ENCODE results near the gene IL17RA.

DNA sequence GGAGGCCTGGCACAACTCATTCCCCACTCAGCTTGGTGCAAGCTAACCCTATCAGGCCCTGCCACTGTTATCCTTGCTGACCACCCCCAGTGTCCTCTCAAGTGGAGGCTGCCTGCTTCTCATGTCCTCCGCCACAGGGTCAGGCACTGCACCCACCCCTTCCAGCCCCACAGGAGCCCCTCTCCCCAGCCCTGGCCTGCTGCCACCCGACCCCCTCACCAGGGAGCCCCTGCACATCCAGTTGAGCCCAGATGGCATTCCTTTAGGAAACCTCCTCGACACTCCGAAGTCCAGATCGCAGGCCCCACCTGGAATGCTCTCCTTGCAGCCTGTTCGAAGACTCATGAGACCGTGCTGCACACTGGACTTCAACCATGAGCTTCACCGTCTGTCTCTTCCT lies 28.0 kb upstream of the IL17RA start:
- TF ChIP-seq POLR2AphosphoS5 (IDR thresholded peaks at IDR 0.05): no peak
- TF ChIP-seq, protein P1, sequence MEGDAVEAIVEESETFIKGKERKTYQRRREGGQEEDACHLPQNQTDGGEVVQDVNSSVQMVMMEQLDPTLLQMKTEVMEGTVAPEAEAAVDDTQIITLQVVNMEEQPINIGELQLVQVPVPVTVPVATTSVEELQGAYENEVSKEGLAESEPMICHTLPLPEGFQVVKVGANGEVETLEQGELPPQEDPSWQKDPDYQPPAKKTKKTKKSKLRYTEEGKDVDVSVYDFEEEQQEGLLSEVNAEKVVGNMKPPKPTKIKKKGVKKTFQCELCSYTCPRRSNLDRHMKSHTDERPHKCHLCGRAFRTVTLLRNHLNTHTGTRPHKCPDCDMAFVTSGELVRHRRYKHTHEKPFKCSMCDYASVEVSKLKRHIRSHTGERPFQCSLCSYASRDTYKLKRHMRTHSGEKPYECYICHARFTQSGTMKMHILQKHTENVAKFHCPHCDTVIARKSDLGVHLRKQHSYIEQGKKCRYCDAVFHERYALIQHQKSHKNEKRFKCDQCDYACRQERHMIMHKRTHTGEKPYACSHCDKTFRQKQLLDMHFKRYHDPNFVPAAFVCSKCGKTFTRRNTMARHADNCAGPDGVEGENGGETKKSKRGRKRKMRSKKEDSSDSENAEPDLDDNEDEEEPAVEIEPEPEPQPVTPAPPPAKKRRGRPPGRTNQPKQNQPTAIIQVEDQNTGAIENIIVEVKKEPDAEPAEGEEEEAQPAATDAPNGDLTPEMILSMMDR (IDR thresholded peaks at IDR 0.05 in 8 of 11, conservative IDR thresholded peaks at IDR 0.05 in 3 of 11): no peak
- no peak for TF ChIP-seq POLR2A (IDR thresholded peaks at IDR 0.05)
